Measurements from ENCODE around the gene ANKRD9.

The ANKRD9 gene

DNA sequence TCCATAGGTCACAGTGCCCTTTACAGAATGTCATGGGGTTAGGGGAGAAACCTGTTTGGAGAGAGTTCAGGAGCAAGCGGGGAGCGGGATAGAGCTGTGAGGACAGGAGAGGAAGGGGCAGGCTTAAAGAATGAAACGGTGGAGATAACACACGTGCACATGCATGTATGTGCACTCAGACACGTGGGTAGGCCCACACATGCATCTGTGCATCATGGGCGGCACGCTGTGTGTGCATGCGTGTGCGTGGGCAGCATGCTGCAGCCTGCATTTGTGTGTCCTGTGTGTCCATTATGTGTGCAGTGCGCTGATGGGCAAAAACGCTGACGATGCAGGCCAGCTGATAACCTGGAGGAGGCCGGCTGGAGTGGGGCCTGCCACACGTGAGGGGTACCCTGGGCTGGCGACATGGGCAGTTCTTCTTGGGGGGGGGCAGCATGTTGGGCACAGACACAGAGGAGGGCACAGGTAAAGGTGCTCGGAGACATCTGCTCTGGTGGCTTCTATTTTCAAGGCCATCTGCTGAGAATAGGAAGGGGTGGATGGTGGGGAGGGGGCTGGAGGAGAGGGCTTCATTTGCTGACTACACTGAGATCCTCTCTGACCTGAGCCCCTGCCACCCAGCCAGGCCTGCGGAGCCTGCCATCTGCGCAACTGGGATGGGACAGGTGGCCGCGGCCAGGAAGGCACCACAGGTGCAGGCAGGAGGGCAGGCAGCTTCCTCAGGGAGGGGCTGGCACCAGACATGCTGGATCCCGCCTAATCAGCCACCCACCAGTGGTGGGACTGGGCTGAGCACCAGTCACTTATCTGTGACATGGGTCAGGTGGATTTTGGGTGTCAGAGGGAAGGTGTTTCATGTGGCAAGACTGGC, 4.6 kb upstream of the ANKRD9 start:
- peaks cover 3% of the 10 kb centered on the region for H3K27me3 ChIP-seq (ENCODE audit: insufficient read depth, low read length, poor library complexity)
- DNase-seq (no peak), ATAC-seq (ENCODE audit: insufficient read depth, low read depth) (no peak)
- peaks cover 13% of the 10 kb centered on the region for H3K4me1 ChIP-seq (ENCODE audit: insufficient read depth, low read length)
- no peak overlapping the region for H3K9ac ChIP-seq (ENCODE audit: low read depth, low read length)
- H3K4me3 ChIP-seq (ENCODE audit: low read depth in 1 of 2, low read length in 2 of 2): no peak overlapping the region
- H2AFZ ChIP-seq (ENCODE audit: low read depth, low read length): no peak overlapping the region
- no peaks in the 10 kb centered on the region for H3K36me3 ChIP-seq (ENCODE audit: insufficient read depth, low read length)
- no peak overlapping the region for H3K4me2 ChIP-seq (ENCODE audit: insufficient read depth, low read length)
- no peaks in the 10 kb centered on the region for H3K79me2 ChIP-seq (ENCODE audit: insufficient read depth, low read length)
- TF ChIP-seq EZH2 (IDR thresholded peaks at IDR 0.05; ENCODE audit: borderline replicate concordance, low read depth, low read length, severe bottlenecking): no peak
- TF ChIP-seq, protein P1, sequence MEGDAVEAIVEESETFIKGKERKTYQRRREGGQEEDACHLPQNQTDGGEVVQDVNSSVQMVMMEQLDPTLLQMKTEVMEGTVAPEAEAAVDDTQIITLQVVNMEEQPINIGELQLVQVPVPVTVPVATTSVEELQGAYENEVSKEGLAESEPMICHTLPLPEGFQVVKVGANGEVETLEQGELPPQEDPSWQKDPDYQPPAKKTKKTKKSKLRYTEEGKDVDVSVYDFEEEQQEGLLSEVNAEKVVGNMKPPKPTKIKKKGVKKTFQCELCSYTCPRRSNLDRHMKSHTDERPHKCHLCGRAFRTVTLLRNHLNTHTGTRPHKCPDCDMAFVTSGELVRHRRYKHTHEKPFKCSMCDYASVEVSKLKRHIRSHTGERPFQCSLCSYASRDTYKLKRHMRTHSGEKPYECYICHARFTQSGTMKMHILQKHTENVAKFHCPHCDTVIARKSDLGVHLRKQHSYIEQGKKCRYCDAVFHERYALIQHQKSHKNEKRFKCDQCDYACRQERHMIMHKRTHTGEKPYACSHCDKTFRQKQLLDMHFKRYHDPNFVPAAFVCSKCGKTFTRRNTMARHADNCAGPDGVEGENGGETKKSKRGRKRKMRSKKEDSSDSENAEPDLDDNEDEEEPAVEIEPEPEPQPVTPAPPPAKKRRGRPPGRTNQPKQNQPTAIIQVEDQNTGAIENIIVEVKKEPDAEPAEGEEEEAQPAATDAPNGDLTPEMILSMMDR (IDR thresholded peaks at IDR 0.05; ENCODE audit: borderline replicate concordance, extremely low read depth, low read length, poor library complexity, severe bottlenecking): no peak
- H4K20me1 ChIP-seq (ENCODE audit: insufficient read depth, low read length): no peaks in the 10 kb centered on the region
- no peaks in the 10 kb centered on the region for H3K9me3 ChIP-seq (ENCODE audit: insufficient read depth, low read length, severe bottlenecking)
- H3K27ac ChIP-seq (ENCODE audit: low read length): no peak overlapping the region

DNA sequence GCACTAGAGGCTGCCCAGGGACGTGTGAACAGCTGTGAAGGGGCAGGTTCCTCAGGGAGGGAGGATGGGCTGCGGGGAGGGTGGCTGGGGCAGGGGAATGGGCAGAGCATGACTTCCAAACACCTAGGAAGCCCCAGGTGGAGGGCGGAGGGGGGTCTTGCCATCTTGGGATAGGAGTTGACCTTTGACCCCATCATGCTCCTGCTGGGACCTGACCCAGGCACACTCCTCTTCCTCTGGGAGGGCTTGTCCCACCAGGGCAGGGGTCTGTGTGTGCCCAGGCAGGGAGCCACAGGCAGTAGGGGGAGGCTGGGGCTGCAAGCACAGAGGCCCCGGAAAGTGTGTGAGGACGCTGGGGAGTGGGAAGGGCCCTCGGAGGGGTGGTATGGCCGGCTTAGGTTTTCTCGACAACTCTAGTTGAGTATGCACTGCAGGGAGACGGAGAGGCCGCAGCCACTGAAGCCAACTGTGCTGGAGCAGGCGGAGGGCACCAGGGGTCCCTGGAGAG, 3.3 kb upstream of the ANKRD9 start:
- TF ChIP-seq, protein P1 (IDR thresholded peaks at IDR 0.05; ENCODE audit: borderline replicate concordance, extremely low read depth, low read length, poor library complexity, severe bottlenecking): no peak
- no peak for TF ChIP-seq EZH2 (IDR thresholded peaks at IDR 0.05; ENCODE audit: borderline replicate concordance, low read depth, low read length, severe bottlenecking)
- Histone ChIP-seq H3K36me3 (ENCODE audit: insufficient read depth, low read length) (no peaks in the 10 kb centered on the region), H3K4me2 (ENCODE audit: insufficient read depth, low read length) (no peak overlapping the region), H3K9me3 (ENCODE audit: insufficient read depth, low read length, severe bottlenecking) (no peaks in the 10 kb centered on the region), H4K20me1 (ENCODE audit: insufficient read depth, low read length) (no peaks in the 10 kb centered on the region), H3K4me3 (ENCODE audit: low read depth in 1 of 2, low read length in 2 of 2) (no peak overlapping the region), H3K27ac (ENCODE audit: low read length) (no peak overlapping the region), H3K79me2 (ENCODE audit: insufficient read depth, low read length) (no peaks in the 10 kb centered on the region), H3K27me3 (ENCODE audit: insufficient read depth, low read length, poor library complexity) (peaks cover 3% of the 10 kb centered on the region), H3K9ac (ENCODE audit: low read depth, low read length) (no peak overlapping the region), H3K4me1 (ENCODE audit: insufficient read depth, low read length) (peaks cover 13% of the 10 kb centered on the region), H2AFZ (ENCODE audit: low read depth, low read length) (no peak overlapping the region)
- DNase-seq: no peak
- no peak for ATAC-seq (ENCODE audit: insufficient read depth, low read depth)

DNA sequence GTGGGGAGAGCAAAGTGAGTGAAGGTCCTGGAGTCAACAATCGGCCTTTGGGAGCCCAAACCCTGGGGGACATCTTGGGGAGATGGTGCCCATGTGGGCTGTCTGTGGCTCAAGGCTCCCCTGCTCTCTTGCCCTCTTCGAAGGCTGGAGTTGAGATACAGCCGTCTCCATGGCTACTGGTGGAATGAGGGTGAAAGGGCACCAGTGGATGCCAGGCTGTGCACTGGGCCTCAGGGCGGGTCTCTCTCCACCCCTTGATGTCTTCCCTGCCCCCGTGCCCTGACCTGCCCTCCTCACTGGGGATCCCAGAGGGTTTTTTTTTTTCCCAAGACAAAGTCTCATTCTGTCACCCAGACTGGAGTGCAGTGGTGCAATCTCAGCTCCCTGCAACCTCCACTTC, 2.0 kb upstream of the ANKRD9 start:
- Histone ChIP-seq H3K4me1 (ENCODE audit: insufficient read depth, low read length) (peaks cover 4% of the 10 kb centered on the region), H3K79me2 (ENCODE audit: insufficient read depth, low read length) (no peaks in the 10 kb centered on the region), H3K27ac (ENCODE audit: low read length) (no peak overlapping the region), H3K9ac (ENCODE audit: low read depth, low read length) (no peak overlapping the region), H2AFZ (ENCODE audit: low read depth, low read length) (no peak overlapping the region), H3K27me3 (ENCODE audit: insufficient read depth, low read length, poor library complexity) (peaks cover 2% of the 10 kb centered on the region), H3K4me3 (ENCODE audit: low read depth in 1 of 2, low read length in 2 of 2) (no peak overlapping the region), H3K4me2 (ENCODE audit: insufficient read depth, low read length) (no peak overlapping the region), H3K36me3 (ENCODE audit: insufficient read depth, low read length) (no peaks in the 10 kb centered on the region), H3K9me3 (ENCODE audit: insufficient read depth, low read length, severe bottlenecking) (no peaks in the 10 kb centered on the region), H4K20me1 (ENCODE audit: insufficient read depth, low read length) (no peaks in the 10 kb centered on the region)
- no peak for ATAC-seq (ENCODE audit: insufficient read depth, low read depth)
- TF ChIP-seq EZH2 (IDR thresholded peaks at IDR 0.05; ENCODE audit: borderline replicate concordance, low read depth, low read length, severe bottlenecking): no peak
- TF ChIP-seq, protein P1 (IDR thresholded peaks at IDR 0.05; ENCODE audit: borderline replicate concordance, extremely low read depth, low read length, poor library complexity, severe bottlenecking): no peak
- no peak for DNase-seq

Data from DND-41 (cell line).